Measurements from ENCODE around the gene RRAS2. TPM values are rescaled to one million over a fixed set of nuclear protein-coding genes. Genes with fewer than 3 reads are reported as not detected.

The RRAS2 gene
- total RNA-seq, 4 donors from 2014 or later, result 24.1 to 28.5 (median 25.5) TPM

DNA sequence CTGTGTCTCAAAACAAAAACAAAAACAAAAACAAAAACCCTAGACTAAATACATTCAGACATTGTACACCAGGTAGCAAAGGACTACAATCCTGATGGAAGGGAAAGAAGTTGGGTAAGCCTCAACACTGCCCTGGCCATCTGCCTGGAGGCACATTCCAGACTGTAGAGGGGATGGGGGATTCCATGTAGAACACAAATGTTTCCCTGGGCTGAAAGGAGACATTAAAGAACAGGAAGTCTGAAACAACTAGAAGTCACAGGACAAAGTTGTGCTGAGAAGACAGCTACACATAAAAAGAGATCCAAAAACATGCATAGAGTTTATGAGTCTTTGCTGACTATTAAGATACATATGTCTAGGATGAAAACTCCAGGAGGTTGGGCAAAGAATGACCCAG is 83.9 kb downstream of the RRAS2 start:
- no peak overlapping the region for H3K27ac ChIP-seq
- peaks cover 14% of the 10 kb centered on the region for H3K36me3 ChIP-seq
- DNase-seq (ENCODE audit: low spot score in 2 of 2), result no peak
- TF ChIP-seq CTCF (IDR thresholded peaks at IDR 0.05), result no peak
- TF ChIP-seq POLR2A (IDR thresholded peaks at IDR 0.05), result no peak
- no peak for TF ChIP-seq EP300 (IDR thresholded peaks at IDR 0.05)
- no peak for TF ChIP-seq POLR2AphosphoS5 (IDR thresholded peaks at IDR 0.05)
- no peaks in the 10 kb centered on the region for H3K27me3 ChIP-seq
- H3K4me3 ChIP-seq, result no peak overlapping the region
- H3K4me1 ChIP-seq, result no peaks in the 10 kb centered on the region
- H3K9me3 ChIP-seq, result no peaks in the 10 kb centered on the region

DNA sequence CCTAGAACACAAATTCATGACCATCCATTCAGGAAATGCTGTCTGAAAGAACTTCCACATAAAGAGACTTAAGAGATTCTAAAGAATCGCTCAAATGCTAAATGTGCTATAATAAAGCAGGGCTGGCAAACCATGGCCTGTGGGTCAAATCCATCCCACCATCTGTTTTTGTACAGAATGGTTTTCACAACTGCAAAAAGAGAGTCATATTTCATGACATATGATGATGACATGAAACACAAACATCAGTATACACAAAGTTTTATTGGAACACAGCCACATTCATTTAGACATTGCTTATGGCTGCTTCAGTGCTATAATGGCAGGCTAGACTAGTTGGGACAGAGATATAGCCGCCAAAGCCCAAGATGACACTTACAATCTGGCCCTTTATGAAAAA is 85.1 kb downstream of the RRAS2 start:
- H3K27me3 ChIP-seq, result no peaks in the 10 kb centered on the region
- H3K4me3 ChIP-seq, result no peak overlapping the region
- peaks cover 7% of the 10 kb centered on the region for H3K36me3 ChIP-seq
- no peak for TF ChIP-seq CTCF (IDR thresholded peaks at IDR 0.05)
- no peak for DNase-seq (ENCODE audit: low spot score in 2 of 2)
- no peaks in the 10 kb centered on the region for H3K4me1 ChIP-seq
- no peak overlapping the region for H3K27ac ChIP-seq
- no peaks in the 10 kb centered on the region for H3K9me3 ChIP-seq
- 96% methylated on average over 2 of the region's 2 CpGs for WGBS

DNA sequence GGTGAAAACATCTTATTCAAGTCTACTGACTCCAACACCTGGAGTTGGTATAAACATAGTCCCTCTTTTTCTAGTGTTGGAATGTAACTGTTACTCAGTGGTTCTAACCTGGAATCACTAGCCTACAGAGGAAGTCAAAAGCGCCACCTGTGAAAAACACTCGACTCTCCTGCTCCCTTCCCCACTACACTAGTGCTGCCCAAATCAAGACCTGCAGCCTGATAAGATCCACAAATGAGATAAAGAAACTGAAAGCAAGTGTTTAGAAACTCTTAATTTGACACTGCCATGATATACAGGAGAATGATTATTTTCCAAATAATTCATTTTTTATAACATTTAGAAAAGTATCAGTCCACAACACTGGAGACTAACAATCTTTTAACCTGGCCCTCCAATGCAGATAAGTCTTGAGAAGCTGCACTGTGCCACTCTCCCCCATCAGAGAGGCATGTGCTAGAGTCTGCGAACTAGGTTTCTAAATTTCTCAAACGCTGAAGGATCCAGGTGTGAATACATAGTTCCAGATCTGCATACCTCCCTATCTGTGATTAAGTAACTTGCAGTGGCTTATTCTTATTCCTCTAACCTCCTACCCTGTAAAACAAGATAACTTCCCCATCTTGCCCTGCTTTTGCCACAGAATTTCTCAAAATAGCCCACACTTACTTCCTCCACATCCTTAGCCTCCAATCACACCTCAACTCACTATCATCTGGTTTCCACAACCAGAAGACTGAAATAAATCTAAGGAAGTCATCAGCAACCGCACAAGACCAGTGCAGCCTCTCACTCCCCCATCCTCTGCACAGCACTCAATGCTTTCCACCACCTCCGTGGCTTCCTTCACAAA is 88.1 kb downstream of the RRAS2 start:
- no peak for DNase-seq (ENCODE audit: low spot score in 2 of 2)
- Histone ChIP-seq H3K36me3 (no peaks in the 10 kb centered on the region), H3K27ac (no peak overlapping the region), H3K4me3 (no peak overlapping the region), H3K27me3 (no peaks in the 10 kb centered on the region), H3K9me3 (no peaks in the 10 kb centered on the region), H3K4me1 (no peaks in the 10 kb centered on the region)
- 66% methylated on average over 6 of the region's 6 CpGs for WGBS
- TF ChIP-seq POLR2AphosphoS5 (IDR thresholded peaks at IDR 0.05) (no peak), POLR2A (IDR thresholded peaks at IDR 0.05) (no peak), EP300 (IDR thresholded peaks at IDR 0.05) (no peak), CTCF (IDR thresholded peaks at IDR 0.05) (no peak)

DNA sequence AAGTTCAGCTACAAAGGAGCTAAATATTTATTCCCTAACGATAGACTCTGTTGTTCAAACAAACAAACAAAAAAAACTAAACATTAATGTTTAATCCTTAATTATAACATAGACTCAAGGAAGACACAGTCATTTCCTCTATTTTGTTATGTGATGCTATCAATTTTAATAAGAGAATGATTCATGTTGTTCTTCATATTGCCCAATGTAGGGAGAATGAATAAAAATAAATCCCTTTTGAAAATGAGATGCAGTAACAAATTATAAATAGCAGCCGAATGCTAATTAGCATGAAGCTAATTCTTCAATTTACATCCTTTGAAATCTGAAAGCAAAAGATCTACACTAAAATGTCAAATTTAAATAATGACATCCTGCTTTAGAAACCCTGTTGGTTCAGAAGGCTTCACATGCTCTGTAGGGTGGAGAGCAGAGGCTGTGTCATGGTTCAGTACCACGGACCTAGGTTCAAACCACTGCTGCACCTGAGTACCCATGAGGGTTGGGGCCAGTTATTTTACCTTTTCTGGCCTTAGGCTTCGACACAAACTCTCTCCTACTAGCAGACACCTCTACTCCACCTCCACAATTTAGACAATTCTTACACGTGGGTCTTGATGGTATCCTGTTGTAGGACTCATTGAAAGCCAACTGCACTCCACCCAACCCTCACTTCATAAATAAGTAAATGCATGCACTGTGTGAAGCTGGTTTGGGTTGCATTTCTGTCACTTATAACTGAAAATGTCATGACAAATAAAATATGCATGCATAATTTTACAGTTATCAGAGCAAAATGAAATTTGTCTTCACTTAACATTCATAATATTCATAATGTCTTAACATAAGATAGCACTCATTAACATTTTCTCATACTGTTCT is 89.0 kb downstream of the RRAS2 start:
- no peaks in the 10 kb centered on the region for H3K9me3 ChIP-seq
- WGBS, result 68% methylated on average over 5 of the region's 5 CpGs
- H3K4me3 ChIP-seq, result no peak overlapping the region
- TF ChIP-seq EP300 (IDR thresholded peaks at IDR 0.05) (no peak), POLR2A (IDR thresholded peaks at IDR 0.05) (no peak), CTCF (IDR thresholded peaks at IDR 0.05) (no peak), POLR2AphosphoS5 (IDR thresholded peaks at IDR 0.05) (no peak)
- no peaks in the 10 kb centered on the region for H3K27me3 ChIP-seq
- H3K27ac ChIP-seq, result no peak overlapping the region
- DNase-seq (ENCODE audit: low spot score in 2 of 2), result no peak
- no peaks in the 10 kb centered on the region for H3K4me1 ChIP-seq
- H3K36me3 ChIP-seq, result no peaks in the 10 kb centered on the region
